NCI-H2029 (cell line): ENCODE measurements around the gene SMG1.

Source experiments
- DNase-seq: peaks from one replicate; lab custom pipeline; 2025; lab: John Stamatoyannopoulos, UW

SMG1 gene

DNA sequence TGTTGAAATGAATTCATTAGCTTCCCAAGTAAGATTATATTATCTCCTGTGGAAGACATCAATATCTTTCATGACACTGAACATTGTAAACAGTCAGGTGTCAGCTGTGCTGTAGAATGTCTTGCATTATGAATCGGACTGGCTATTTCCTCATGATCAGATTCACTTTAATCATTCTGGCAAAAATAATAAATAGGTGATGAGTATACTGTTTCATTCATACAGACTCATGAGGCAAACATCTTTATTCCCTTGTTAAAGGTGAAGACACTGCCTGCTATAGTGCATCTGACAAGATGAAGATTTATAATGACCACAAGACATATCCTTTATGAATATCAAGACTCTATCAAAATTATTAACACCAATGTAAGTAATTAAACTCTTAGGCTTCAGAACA is 73.6 kb downstream of the SMG1 start:
- DNase-seq = no peak

DNA sequence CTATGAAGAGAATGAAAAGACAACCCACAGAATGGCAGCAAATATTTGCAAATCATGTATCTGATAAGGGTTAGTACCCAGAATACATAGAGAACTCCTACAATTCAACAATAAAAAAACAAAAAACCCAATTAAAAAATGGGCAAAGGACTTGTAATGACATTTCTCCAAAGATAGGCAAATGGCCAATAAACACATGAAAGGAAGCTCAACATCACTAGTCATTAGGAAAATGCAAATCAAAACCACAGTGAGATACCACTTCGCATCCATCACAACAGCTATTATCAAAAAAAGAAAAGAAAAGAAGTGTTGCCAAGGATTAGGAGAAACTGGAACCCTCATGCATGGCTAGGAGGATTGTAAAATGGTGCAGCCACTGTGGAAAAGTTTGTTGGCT is 79.8 kb downstream of the SMG1 start:
- no peak for DNase-seq

DNA sequence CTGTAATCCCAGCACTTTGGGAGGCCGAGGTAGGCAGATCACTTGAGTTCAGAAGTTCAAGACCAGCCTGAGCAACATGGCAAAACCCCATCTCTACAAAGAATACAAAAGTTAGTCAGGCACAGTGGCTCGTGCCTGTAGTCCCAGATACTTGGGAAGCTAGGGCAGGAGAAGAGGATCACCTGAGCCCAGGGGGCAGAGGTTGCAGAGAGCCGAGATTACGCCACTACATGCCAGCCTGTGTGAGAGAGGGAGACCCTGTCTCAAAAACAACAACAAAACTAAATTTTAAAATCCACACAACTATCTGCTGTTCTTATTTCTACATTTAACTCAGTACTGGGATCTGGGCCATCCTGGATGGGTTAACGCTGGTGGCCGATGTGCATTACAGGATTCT is 83.6 kb downstream of the SMG1 start:
- DNase-seq = no peak

DNA sequence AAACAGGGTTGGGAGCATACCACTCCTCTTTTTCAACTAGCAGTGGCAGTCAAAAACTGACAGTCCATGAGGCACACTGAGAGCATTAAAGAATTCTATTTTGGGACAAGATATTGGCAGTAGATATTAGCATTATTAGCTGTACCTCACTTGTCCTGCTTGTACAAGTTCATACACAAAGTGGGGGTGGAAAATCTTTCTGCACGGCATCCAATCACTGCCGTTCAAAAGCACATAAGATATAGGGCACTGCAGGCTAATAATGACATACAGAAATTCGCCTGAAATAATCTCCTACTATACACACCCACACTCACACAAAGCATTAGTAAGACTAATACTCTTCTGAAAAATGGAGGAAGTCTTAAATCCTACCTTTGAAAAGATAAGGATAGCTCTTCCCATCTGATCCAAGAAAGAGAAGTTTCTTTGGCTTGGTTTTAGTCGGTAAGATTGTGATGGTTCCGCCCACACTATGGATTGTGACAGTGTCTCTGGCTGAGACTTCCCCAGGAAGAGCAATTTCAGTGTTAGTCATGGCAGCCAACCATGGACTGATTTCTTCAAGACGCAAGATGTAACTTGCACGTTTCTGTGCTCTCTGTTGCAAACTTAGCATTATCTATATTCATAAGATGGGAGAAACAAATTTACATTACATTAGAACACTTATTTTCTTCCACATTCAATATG is 84.2 kb downstream of the SMG1 start:
- no peak for DNase-seq

DNA sequence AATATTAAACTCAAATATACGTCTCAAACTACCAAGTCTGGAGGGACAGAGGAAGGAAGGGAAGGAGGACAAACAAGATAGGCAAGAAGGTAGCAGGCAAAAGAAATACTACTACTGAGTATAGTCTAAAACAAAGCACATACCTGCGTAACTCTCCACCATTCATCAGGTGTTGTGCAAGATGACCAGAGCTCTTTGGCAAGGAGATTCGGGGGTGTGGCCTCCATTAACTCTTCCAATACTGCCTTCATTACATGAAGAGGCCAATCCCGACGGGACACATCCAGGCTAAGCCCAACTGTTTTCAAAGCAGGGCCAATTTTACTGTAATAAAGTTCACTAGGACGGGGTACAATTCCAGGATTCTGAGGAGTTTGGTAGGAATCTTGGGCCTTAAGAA is 86.7 kb downstream of the SMG1 start:
- DNase-seq = no peak

- no peak for DNase-seq
Observed at GRCh38 chr16:18836702-18837101, 89.5 kb downstream of the SMG1 start.

DNA sequence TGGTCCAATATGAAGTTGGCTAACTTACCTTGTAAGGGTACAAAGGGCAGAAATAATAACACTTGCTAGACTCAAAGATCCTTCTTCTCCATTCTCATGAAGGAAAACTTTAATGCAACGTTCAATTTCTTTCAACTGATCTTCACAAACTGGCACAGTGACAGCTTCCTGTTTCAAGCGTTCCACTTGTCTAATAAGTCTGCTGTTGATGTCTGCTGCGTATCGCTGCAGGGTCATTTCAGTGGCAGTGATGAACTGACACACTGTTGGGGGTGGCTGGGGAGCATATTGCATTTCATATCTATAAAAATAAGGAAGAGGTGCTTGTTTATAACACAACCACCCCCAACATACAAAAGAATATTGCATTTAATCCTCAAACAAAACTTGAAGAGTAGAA is 91.3 kb downstream of the SMG1 start:
- no peak for DNase-seq

GRCh38 chr16:18833707-18834505 is 92.3 kb downstream of the SMG1 start:
- no peak for DNase-seq

GRCh38 chr16:18832613-18833012 is 93.6 kb downstream of the SMG1 start:
- DNase-seq = no peak

GRCh38 chr16:18832006-18832405 is 94.2 kb downstream of the SMG1 start:
- no peak for DNase-seq

GRCh38 chr16:18829251-18829650 is 97.0 kb downstream of the SMG1 start:
- DNase-seq = no peak

DNA sequence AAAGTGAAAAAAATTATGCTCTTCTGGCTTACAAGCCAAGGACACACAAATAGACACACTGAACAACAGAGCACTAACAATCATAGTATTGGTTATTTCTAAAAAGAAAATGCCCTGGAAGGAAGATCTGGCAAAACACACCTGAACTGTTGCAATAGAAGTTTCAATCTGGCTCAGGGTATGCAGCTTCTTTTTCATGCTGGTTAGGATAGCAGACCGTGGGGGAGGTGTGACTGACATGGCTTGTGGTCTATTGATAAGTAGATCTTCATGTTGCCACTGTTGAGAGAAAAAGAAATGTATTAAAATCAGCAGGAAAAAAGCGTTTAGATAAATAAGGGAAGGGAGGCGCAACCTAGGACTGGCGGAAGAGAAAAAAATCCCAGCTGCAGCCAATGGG is 98.3 kb downstream of the SMG1 start:
- DNase-seq = no peak

- DNase-seq = no peak
Observed at GRCh38 chr16:18816286-18816685, 109.9 kb downstream of the SMG1 start.

GRCh38 chr16:18811925-18812324 is 114.3 kb downstream of the SMG1 start:
- no peak for DNase-seq

DNA sequence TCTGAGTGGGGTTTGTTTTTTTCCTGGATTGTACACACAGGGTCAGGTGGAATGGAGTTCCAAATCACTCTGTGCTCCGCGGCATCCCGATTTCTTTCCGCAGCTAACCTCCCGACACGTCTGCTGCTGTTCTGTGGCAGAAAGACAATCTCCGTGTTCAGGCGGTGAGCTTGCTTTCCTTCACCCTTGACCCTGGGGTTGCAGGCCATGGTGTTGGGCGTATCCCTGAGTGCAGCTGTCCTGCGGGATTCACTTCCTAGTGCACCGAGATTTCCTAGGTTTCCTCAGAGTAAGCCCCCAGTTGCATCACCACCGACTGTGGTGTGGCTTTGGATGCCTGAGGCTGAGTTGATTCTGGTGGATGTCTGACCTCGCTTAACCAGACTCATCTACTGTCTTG is 117.0 kb downstream of the SMG1 start:
- DNase-seq = no peak

DNA sequence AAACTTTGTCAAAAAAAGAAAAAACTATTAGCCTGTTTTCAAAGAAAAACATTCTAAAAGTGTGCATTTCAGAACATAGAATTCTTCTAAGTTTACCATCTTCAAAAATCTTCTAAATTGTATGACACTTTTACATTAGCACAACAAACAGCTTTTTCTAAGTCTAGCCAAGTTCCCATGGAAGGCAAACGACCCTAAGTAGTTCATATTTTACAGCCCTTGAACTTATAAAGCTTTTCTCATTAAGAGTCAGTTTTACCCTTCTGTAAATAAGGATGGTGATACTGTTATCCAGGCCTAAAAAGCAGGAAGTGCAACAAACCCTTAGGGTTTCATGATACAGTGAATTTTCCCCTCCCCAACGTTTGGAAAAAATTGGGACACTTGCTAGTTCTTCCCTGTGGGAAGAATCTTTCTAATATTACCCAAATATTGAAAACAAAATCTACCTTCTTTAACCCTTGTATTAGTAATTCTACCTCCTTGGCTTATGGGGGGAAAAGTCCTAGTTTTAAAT is 120.9 kb downstream of the SMG1 start:
- DNase-seq = no peak

DNA sequence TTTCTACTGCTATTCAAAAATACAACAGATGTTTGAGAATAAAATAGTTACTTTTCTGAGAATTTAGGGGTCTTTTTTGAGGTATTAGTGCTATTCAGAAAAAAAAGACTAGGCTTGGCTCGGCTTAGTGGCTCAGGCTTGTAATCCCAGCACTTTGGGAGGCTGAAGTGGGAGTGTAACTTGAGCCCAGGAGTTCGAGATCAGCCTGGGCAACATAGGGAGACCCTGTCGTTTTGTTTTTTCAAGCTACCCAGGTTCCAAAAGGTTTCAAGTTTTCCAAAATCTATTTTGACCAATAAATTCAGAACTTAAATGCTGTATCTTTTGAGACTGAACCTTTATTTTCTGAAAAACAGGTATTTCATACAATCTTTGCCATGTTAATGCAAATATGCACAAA is 121.7 kb downstream of the SMG1 start:
- no peak for DNase-seq

DNA sequence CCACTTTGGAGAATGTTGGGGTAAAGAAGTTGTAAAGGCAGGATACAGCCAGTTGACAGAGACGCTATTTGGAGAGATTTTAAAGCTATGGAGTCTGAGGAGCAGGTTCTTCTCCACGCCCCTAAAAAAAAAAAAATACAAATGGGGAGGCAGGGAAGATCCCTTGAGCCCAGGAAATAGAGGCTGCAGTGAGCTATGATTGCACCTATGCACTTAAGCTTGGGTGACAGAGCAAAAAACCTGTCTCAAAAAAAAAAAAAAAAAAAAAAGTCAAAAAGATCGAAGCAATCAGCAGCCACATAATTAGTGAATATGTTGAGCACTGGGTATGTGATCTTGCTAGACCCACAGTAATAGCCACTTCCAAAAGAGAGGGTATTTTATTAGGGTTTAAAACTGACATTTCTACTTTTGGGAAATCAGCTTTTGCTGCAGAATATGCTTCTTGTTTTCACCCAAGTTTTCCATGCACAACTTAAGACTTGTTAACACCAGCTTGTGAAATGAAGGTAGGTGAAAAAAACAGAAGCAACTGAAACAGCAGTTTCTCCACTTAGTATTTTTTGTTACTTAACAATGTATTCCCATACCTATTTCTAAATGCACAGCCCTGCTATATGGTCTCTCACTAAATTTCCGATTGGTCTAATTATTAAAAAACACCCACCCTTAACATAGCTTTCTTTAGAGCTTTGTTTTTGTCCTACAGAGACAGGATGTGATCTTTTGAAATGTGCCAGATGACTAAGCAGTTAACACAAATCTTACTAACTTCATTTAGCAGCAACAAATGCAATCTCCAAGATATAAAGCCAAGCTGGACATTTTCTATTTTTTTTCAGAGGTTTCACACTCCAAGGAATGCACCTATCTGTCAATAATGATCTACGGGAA is 122.4 kb downstream of the SMG1 start:
- no peak for DNase-seq

GRCh38 chr16:18802767-18803343 is 123.4 kb downstream of the SMG1 start:
- no peak for DNase-seq

DNA sequence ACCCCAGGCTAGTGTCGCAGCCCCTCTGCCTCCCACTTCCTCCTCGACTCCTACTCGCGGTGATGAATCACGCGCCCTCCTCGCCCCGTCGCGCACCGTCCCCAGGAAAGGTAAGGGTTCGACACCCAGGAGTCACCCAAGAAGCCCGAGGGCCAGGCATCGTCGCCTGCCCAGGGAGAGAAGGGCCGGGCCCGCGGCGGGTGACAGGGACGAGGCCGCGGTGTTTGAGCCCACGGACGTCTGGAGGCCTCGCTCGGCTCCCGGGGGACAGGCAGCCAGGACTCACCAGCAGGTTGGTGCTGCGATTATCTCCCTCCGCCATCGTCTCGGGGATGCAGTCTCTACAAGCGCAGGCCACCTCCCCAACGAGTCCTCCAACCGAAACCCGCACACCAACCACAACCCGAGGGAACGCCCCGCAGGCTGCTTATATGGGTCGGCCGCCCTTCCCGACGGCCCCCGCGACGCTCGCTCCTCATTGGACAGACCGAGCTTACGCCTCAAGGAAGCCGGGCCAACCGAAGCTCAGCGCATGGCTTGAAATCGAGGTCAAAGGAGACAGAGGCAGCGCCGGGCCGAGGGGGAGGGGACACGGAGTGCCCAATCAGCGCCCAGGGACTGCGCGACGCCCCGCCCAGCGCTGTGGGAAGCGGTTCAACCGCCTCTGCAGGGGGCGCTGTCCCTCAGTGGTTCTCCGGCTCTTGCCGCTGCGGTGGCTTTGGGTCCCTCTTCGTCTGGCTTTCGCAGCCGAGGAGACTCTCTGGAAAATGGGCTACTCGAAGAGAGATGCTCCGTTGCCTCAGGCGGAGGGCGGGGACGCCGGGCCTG is 124.8 kb downstream of the SMG1 start, which contains the start of gene ARL6IP1:
Gene ARL6IP1 (minus strand): TSS at position 405 of the 828 bp plus-strand sequence. CDS start 83 bp downstream, at position 322.
- peak; percentile 98 for DNase-seq

DNA sequence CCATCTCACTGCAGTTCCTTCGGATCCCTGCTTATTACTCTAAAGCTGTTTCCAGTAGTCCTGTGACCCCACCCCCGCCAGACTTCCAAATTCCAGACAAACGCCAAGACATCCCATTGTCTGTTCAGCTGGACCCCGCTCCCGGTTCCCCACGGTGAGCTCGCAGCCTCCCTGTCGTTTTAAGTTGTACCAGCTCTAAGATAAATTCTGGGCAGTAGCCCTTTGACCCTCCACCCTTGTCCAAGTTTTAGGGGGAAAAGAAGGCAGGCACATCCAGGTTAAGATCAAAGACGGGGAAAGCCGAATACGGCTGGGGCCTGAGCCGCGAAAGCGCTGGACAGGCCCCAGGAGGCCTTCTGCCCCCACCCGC is 125.4 kb downstream of the SMG1 start:
- DNase-seq = no peak
